Occipital lobe (tissue), 2 donors: ENCODE measurements around the gene TMEM108. TPM values are rescaled to one million over a fixed set of nuclear protein-coding genes. Genes with fewer than 3 reads are reported as not detected.

Experiments
- DNase-seq: peaks from one replicate; lab custom pipeline; 2025; lab: John Stamatoyannopoulos, UW
- total RNA-seq: library from RNA; depleted of rRNA; stranded (reverse); fragments of >200 nt; gene quantifications from one replicate; pipeline ENCODE4 v1.2.3, GENCODE V29; 2014

TMEM108 gene
- total RNA-seq, 1 donor from 2014 or later = 27.1 TPM

DNA sequence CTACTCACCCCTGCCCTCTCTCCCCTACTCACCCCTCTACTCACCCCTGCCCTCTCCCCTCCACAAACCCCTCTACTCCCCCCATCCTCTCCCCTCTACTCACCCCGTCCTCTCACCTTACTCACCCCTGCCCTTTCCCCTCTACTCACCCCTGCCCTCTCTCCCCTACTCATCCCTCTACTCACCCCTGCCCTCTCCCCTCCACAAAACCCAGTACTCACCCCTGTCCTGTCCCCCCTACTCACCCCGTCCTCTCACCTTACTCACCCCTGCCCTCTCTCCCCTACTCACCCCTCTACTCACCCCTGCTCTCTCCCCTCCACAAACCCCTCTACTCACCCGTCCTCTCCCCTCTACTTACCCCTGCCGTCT, 375.8 kb downstream of the TMEM108 start:
- DNase-seq = no peak

DNA sequence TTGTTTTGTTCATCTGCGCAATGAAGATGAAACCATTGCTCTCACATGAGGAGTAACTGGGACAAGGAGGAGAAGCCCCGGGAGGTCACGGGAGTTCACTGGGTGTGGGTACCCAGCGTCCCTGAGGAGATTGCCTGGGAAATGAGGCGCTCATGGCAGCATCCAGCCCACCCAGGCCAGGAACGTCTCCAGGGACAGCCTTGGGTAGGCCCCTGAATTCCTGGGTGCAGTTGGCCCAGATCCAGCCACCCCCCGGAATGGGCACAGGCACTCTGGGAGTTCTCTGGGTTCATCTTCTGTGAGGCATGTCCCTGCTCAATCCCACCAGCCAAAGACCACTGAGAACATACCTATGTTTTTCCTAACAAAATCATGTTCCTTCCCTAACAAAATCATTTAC, 380.2 kb downstream of the TMEM108 start:
- no peak for DNase-seq

DNA sequence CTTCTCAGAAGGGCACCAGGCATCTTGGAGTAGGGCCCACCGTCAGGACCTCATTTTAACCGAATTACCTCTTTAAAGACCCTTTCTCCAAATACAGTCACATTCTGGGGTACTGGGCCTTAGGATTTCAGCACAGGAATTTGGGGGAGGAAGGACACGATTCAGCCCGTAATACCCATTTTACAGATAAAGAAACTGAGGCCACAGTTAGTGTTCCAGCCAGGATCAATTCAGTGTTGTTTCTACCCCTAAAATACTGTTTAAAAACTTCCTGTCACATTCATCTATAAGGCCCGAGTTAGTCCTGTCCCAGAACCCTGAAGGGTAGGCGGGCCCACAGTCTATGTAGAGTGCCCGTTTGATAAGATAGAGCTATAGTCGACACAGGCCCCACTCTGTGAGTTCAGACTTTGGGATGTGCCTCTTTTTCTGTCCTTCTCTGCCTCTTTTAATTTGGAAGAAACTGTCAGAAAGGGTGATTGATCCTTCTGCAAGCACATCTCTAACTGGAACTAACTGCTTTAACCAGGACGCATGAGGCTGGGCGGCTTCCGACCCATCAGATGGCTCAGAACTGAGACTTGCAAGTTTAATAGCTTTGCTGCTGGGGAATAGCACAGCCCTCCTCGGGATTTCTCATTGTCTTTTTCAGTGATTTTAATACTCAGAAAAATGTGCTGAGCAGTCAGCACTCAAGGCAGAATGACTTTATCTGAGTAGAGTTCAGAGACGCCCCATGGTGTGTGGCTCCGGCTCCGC, 381.1 kb downstream of the TMEM108 start:
- DNase-seq = no peak

DNA sequence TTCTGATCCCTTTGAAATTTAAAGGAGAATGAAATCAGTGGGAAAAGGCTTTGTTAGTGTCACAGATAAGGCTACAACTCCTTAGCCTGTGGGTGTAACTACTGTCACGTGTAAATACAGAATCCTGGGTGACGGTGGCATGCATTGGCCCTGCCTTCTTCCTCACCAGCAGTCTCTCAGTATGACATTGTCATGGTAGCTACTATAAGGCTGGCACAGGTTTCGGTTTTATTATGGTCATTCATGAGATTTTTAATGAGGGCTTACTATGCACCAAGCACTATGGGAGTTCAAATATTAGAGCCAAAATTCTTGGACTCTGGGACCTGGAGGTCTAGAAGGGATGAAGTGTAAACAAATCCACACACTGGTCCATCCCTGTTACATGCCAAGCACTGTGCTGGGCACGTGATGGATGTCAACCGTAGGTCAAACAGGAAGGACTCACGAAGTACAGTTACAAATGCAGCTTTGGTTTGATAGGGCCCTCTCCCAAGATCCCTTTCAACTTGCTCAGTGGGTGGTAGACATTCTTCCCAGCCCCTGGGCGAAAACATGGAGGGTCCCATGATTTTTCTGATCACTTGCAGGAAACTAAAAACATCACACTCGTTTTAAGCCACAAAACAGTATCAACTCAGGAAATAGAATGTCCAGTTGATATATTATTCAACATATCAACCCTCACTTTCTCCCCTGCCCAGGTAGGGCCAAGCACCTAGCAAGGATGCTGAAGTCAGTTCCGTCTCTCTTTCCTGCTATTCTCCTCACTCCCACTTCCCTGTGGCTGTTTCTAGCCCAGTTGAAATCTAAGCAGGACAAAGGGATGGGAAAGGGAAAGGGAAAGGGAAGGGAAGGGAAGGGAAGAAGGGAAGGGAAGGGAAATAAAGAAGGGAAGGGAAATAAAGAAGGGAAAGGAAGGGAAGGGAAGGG, 387.0 kb downstream of the TMEM108 start:
- DNase-seq = no peak

DNA sequence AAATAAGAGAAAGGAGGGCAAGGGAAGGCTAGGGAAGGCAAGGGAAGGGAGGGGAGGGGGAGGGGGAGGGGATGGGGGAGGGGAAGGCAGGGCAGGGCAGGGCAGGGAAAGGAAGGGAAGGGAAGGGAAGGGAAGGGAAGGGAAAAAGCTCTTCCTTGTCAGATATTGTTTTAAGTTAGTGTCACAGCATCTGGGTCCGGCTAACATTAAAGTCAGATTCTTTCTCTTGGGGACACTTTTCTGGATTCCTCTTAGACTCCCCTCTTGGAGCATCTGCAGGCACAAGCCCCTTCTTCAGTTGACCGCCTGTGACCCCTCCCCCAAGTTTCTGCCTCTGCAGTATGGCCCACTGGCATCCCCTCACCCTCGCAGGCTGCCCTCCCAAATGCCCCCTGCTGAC, 387.7 kb downstream of the TMEM108 start:
- no peak for DNase-seq

DNA sequence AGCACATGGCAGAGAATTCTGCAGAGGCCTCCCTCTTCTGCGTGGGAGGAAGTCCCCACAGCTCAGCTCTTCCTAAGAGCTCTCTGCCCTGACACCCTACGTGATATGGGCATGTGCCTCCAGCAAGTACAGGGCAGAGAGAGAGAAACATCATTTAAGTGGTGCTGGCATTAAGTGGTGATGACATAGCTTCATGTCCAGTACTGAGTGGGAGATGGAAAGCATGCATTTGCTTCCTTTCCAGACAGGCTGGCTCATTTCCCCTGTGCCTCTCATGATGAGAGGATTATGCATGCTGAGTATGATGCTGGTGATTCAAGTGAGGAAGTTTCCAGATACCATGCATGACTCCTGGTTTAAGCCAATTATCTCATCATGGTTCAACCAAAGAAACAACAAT, 388.5 kb downstream of the TMEM108 start:
- no peak for DNase-seq

DNA sequence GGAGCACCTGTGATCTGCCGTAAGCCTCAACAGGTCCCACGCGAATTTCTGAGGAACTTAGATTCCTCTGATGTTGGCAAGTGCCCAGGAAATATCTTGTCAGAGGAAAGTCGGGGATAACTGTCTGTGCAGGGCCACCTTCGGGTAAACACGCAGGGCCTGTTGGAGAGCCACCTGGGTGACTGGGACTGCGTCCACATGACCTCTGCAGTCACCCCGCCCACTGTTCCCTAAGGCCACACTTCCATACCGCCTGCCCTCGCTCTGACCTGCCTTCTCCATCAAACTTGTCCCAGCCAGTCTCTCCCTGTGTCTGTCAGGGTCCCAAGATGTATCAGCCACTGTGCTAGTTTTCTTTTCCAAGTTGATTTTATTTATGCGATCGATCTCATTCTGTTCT, 390.4 kb downstream of the TMEM108 start:
- DNase-seq = no peak

DNA sequence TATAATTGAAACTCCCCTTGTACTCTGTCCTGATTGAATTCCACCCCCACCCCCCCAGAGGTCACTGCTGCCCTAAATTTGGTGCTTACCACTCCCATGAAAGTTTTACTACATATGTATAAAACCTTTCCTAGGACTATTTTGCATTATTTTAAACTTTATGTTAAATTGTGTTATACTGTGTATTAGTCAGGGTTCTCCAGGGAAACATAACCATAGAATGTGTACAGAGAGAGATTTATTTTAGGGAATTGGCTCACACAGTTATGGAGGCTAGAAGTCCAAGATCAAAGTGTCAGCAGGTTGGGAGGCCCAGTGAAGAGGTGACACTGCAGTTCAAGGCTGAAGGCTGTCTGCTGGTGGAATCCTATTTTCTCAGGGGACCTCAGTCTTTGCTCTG, 390.9 kb downstream of the TMEM108 start:
- DNase-seq = no peak

DNA sequence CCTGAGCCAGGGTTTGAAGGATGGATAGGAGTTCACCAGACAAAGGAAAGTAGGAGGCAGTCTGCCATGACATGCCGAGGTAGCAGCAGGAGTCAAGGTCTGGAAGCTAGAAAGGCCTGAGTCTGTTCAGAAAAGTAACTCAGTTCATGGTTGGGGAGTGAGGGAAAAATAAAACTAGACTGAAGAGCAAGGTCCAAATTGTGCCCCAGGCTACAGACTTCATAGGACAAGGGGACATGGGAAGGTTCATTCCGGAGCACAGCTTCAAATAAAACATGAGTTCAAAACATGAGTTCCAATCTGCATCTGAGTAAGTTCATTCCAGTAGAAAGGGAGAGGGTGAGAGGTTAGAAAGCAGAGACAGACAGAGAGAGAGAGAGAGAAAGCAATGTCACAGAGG, 401.4 kb downstream of the TMEM108 start:
- DNase-seq = no peak

DNA sequence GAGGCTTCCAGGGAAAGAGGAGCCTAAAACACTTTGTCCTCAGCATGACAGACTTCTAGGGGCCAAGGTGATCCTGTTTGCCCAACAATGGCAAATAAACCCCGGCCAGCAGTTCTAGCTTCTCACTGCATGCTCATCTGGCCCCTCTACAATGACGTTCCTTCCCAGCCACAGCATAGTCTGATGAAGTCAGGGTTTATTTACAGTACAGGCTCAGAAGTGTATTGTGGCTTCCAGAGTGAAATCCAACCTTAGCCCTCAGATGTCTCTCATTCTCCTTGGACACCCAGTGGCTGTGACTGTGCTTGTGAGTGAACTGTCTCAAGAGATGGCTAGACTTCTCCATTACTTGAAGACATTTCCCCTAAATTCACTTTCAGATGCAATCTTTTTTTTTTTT, 402.5 kb downstream of the TMEM108 start:
- no peak for DNase-seq

DNA sequence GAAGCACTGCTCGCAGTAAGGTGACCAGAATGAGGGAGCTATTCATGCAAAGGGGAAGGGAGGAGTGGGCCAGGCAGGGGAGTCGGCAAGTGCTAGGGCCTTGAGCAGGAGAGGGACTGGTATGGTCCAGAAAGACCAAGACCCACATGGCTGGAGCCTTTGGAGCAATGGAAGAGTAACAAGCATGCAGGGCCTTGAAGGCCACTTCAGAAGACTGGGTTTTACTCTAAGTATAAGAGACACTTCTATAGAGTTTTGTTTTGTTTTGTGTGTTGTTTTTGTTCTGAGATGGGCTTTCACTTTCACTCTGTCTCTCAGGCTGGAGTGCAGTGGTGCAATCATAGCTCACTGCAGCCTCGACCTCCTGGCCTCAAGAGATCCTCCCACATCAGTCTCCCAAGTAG, 403.7 kb downstream of the TMEM108 start:
- DNase-seq = no peak

DNA sequence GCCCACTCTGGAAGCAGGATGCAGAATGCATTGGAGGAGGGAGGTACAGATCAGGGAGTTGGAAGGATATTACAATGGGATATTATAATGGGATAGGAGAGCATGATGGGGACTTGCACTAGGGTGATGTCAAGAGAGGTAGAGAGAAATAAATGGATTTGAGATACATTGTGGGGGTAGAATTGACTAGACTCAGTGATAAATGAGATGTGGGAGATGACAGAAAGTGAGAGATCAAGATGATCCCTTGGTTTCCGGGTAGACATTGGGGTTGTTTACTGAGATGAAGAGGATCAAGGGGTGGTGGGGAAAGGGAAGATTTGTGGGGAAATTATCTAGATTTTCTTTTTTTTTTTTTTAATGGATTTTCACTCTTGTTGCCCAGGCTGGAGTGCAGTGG, 404.3 kb downstream of the TMEM108 start:
- no peak for DNase-seq

DNA sequence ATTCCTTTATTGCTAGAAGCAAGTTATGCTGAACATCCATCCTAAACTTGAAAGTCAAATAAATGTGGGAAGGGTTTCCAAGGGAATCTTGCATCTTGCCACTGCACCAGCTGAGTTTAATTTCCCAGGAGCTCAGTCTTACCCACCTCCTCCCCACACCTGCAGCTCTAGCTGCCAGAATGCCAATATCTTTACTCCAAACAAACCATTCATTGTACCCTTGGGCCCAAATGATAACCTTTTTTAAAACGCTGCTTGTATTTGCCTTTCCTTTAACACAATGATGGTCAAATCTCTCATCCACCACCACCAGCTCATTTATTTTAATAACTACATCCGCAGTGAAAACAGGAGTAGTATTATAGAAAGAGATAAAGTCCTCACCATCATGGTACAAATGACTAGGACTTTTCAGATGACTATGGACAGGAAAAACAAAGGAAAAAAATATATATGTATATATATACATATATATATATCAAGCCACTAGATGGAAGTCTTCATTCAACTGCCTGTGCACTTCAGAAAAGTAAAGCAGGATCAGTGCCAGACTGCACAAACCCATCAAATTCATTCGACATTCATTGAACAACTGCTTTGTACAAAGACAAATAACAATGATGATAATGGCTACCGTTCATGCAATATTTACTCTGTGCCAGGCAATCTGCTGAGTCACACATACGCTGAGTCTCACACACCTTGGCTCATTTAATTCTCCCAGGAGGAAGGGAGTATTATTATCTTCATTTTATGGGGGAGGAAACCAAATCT, 405.6 kb downstream of the TMEM108 start:
- no peak for DNase-seq

DNA sequence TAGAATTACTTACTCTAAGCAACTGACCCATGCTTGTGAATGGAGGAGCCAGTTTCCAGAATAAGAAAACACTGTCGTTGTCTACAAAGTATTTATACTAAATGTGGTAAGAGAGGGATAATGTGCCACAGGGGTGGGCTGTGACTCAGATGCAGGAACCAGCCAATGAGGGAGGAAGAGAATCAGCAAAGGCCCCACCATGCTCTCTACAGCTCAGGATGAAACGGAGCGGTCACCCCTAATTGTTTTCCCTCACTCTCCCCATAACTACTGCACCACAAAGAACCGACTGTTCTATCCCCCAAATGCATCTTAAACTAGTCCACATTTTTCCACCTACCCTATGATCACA, 406.2 kb downstream of the TMEM108 start:
- no peak for DNase-seq

DNA sequence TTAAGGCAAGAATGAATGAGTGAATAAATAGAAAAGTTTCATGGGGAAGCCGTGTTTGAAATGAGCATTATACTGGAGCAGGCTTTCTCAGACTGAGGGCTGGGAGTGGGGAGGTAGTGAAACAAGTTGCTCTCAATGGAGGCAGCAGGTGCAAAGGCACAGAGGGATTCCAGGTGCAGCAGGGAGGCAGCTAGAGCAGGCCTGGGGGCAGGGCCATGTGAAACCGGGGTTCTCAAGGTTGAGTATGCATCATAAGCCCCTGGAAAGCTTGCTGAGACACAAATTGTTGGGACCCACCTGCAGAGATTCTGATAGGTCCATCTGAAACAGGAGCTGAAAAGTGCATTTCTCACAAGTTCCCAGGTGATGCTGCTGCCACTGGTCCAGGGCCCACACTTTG, 406.9 kb downstream of the TMEM108 start:
- no peak for DNase-seq
